Stimulated activated CD4-positive, alpha-beta T cell treated with anti-CD3 and anti-CD28 coated beads, TNF-alpha, amount 100 ng/mL, for 4 hours (primary cell): ENCODE data around the gene SLC12A9.
"Not testable (repeated sequence)": the region's sequence is repeated elsewhere in the genome, so short reads cannot be mapped to it uniquely, and the experiment has no call there.

ENCODE experiments used
- DNase-seq, 3 experiments: peaks; one replicate each; pipeline ENCODE4 v3.0.0-alpha.2; 2020; ENCODE audit warnings: low read depth in 3 of 3

Gene SLC12A9

GRCh38 chr7:100895701-100895955 is 43.1 kb downstream of the SLC12A9 start, which contains the start of gene ACHE:
Gene ACHE (minus strand): TSS chr7:100895888. CDS start chr7:100894232, 1,656 bp downstream.
- no peak for DNase-seq

GRCh38 chr7:100895956-100896731 is 43.6 kb downstream of the SLC12A9 start:
- DNase-seq, result no peak

GRCh38 chr7:100896732-100897608 is 44.5 kb downstream of the SLC12A9 start:
- DNase-seq, result no peak

- no peak for DNase-seq
These were observed 45.4 kb downstream of the SLC12A9 start for GRCh38 chr7:100897772-100898454.

GRCh38 chr7:100899432-100899831 is 46.9 kb downstream of the SLC12A9 start:
- no peak for DNase-seq

GRCh38 chr7:100900978-100901377 is 48.5 kb downstream of the SLC12A9 start:
- no peak for DNase-seq

GRCh38 chr7:100901921-100902332 is 49.4 kb downstream of the SLC12A9 start:
- DNase-seq, result no peak

GRCh38 chr7:100902638-100903037 is 50.1 kb downstream of the SLC12A9 start:
- DNase-seq, result no peak

- DNase-seq, result no peak
These were observed 56.0 kb downstream of the SLC12A9 start for GRCh38 chr7:100908512-100908911.

- DNase-seq, result not testable (repeated sequence)
These were observed 57.9 kb downstream of the SLC12A9 start for GRCh38 chr7:100910443-100910842.

GRCh38 chr7:100911484-100911883 is 59.0 kb downstream of the SLC12A9 start:
- no peak for DNase-seq

GRCh38 chr7:100914208-100914878 is 61.8 kb downstream of the SLC12A9 start:
- DNase-seq, result no peak

- no peak for DNase-seq
These were observed 62.5 kb downstream of the SLC12A9 start for GRCh38 chr7:100914879-100915447.
